Middle frontal gyrus (tissue), 1 donor: ENCODE measurements around the gene DENND6B.

ENCODE experiments used
- DNase-seq: peaks from one replicate; pipeline ENCODE4 v3.0.0-alpha.2; 2015; ENCODE audit warnings: low spot score; ENCODE audit errors: extremely low spot score

Gene DENND6B

DNA sequence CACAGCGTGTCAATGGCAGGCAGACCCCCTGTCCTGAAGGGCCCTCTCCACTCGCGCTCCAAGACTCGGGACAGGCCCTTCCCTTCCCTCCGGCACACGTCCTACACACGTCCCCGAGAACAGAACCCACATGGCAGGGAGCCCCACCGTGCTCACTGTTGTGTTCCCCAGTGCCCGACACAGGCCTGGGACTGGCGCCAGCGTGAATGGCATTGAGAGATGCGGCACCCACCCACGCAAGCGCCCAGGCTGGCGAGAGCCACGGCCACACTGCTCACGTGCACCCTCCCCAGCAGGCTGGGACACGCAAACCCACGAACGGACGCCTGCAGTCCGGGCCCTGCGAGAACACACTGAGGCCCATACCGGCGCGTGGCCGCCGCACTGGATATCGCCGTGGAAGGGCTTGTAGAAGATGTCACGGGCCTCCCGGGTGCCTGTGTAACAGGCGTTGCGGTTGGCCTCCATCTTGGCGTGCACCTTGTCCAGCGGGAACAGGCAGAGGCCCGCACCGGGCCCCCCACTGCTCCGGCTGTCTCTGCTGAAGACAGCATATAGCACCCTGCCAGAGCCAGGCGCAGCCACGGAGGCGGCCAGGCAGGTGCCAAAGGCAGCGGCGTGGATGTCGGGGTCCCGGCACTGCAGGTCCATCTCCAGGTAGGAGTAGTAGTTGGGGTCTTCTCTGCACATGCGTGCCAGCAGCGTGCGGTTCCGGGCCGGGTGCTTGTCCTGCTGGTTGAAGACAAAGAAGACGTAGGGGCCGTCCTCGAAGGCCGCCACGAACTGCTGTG, 37.5 kb downstream of the DENND6B start:
- no peak for DNase-seq

- DNase-seq: no peak
These were observed 39.1 kb downstream of the DENND6B start for GRCh38 chr22:50287731-50288130.

GRCh38 chr22:50286701-50287318, 40.0 kb downstream of the DENND6B start:
- no peak for DNase-seq

- DNase-seq: no peak
These were observed 40.5 kb downstream of the DENND6B start for GRCh38 chr22:50286275-50286674.

GRCh38 chr22:50285568-50286229, 41.1 kb downstream of the DENND6B start:
- DNase-seq: no peak

GRCh38 chr22:50284479-50284878, 42.3 kb downstream of the DENND6B start:
- DNase-seq: no peak

- DNase-seq: no peak
These were observed 43.0 kb downstream of the DENND6B start for GRCh38 chr22:50283821-50284220.

DNA sequence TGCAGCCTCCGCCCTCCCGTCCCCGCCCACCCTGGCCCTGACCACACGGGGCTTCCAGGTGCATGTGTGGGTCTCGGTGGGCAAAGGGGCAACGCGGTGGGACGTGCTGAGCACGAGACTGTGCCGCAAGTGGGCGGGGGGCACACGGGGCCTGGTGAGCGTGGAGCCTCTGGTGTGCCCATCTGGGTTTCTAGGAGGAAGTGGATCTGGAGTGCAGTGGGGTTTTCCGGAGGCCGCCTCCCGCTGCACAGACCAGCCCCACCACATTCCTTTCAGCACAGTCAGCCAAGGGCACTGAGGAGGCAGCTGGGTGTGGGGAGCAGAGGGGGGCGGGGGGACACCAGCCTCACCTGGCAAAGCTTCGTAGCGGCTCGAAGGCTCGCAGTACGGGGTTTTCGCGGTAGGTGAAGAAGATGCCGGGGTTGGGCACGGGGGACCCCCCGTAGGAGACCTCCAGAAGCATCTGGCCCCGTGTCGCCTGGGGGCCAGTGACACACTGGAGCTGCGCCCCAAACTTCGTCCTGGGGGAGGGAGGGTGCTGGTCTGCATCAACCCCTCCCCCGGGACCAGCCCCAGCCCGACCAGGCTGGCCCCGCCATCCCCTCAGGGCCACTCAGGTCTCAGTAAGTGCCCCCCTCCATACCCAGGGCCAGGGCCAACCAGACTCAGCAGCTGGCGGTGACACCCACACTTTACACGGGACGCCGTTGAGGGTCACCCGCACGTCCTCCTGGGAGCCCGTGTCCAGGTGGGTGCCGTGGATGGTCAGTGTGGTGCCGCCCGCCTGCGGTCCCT, 44.3 kb downstream of the DENND6B start:
- DNase-seq: no peak

DNA sequence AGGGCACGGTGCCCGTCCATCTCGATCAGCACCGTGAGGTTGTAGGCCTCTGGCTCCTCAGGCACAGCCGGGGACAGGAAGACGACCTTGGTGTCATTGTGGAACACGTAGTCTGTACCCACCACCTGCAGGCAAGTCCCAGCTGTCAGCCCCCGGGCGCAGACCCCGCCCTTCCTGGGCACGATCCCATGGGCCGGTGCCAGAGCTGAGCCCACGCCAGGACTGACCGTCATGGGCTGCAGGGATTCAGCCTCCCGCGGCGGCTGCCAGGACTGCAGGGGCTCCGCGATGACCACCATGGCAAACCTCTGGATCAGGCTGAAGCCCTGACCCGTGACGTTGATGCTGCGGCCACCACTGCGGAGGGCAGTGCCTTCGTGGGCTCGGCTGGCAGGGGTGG, 44.9 kb downstream of the DENND6B start:
- DNase-seq: no peak

GRCh38 chr22:50281384-50281760, 45.4 kb downstream of the DENND6B start:
- no peak for DNase-seq

GRCh38 chr22:50280708-50281383, 46.0 kb downstream of the DENND6B start:
- no peak for DNase-seq

- no peak for DNase-seq
These were observed 46.6 kb downstream of the DENND6B start for GRCh38 chr22:50280022-50280707.

- no peak for DNase-seq
These were observed 47.7 kb downstream of the DENND6B start for GRCh38 chr22:50278956-50279619.

GRCh38 chr22:50278461-50278860, 48.4 kb downstream of the DENND6B start:
- DNase-seq: no peak

GRCh38 chr22:50277761-50278160, 49.1 kb downstream of the DENND6B start:
- no peak for DNase-seq

GRCh38 chr22:50276143-50276542, 50.7 kb downstream of the DENND6B start:
- peak; percentile 76 for DNase-seq

DNA sequence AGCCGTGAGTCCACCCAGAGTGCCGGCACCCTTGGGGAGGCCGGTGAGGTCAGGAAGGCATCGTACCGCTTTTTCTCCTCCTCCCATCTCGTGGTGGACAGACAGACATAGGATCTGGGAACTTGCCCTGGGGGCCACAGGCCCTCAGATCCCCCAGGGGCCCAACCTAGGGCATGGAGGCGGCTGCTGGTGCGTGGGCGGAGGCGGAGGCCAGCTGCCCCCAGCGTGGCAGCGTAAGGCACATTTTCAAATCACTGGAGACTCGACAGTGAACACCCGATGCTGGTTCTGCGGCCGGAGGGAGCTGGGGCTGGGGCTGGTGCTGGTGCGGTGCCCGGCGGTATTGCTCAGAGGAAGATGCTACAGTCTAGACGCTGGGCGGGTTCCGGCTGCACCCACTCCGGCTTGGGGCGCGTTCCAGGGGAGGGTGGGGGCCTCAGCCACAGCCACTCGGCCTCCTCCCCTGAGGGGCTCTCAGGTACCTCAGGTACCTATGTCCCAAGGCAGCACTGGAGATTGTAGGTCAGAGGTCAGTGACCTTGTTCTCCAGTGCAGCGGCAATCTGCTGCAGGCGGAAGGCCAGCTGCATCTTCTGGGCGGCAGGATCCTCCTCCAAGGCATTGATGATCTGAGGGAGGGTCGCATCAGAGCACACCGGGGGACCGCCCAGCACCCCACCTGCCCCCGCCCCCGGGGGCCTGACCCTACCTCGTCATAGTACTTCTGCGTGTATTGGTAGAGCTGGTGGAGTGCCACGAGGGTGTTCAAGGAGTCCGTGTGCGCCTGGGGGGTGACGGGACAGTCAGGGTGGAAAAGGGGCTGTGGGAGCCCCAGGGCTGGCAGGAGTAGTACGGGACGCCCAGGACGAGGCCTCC, 51.4 kb downstream of the DENND6B start:
- DNase-seq: no peak

DNA sequence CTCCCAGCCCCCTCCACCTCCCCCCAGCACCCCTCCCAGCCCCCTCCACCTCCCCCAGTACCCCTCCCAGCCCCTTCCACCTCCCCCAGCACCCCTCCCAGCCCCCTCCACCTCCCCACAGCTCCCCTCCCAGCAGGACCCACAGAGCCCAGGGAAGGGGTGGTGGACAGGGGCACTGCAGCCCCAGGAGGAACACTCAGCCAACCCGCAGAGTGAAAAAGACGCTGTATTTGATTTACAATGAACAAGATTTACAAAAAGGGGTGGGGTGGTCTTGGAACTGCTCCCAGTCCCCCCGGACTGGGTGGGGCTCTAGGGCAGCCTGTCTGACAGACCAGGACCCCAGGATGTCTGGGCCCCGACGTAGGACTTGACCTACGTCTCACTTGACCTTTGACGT, 52.0 kb downstream of the DENND6B start:
- no peak for DNase-seq

DNA sequence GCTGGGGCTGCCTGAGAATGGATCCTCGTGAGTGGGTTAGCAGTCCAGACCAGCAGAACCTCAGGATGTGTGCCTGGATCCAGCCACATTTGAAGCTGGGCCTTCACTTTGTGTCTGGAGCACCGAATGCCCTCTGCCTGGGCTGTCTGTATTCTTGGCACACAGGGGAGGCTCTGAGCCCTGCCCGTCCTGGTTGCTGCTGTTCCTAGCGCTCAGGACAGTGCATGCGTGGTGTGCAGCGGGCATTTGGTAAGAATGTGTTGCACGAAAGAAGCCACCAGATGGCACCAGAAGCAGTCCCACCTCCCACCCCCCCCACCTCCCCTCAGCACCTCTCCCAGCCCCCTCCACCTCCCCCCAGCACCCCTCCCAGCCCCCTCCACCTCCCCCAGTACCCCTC, 52.5 kb downstream of the DENND6B start:
- peak; percentile 60 for DNase-seq
